KBM-7 (cell line): ENCODE results near the gene SLC4A8.

Experiments
- DNase-seq: peaks from one replicate; pipeline ENCODE4 v3.0.0-alpha.2; 2015
- in situ Hi-C: fragments of 300-500 bp; cut with MboI; formaldehyde crosslinking; loops from 2 replicates; pipeline ENCODE4 v1.14.3; 2020; ENCODE audit warnings: low sequenced_read_pairs, low pct_unique_long_range_greater_than_20kb, mixed read lengths

The SLC4A8 gene

GRCh38 chr12:51424662-51425539 lies at the start of gene SLC4A8:
SLC4A8 (plus strand) TSS chr12:51424831; CDS start chr12:51424988, 157 bp downstream.
- DNase-seq = peak; percentile 70
- in situ Hi-C loops = no loop called here

DNA sequence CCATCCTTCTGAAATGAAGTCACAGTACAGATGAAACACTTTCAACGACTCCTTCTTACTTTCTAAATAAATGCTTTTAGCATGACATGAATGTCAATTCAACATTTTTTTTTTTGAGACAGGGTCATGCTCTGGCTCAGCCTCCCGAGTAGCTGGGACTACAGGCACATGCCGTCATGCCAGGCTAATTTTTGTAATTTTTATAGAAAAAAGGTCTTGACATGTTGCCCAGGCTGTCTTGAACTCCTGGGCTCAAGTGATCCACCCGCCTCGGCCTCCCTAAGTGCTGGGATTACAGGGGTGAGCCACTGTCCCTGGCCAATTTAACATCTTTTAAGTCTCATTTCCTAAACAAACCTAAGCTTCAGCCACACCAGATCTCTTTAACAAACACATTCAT lies 49.8 kb upstream of the SLC4A8 start:
- in situ Hi-C loops = loop anchor here (25.0 kb wide), 1 partner anchor 563 kb away; no protein-coding TSS in a partner anchor
- no peak for DNase-seq

- in situ Hi-C loops = no loop called here
Observed at GRCh38 chr12:51377099-51377984, 47.3 kb upstream of the SLC4A8 start.

DNA sequence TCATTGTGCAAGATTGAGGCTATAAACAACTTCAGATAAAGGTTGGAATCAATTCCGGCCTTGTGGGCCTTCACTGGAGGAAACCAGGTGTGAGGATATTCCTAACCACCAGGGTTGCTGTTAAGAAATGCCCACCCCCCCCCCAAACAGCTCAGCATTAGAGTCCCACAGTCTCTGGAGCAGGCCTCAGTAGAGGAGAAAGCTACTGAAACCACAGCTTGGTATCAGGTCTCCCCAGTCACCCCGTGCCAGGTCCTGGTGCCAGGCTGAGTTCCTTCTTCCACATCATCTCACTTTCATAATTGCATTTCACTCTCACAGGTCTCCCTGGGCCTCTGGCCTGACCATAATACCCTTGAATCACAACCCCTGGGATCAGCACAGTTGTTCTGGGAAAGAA lies 45.9 kb upstream of the SLC4A8 start:
- in situ Hi-C loops = no loop called here
- no peak for DNase-seq

More at GRCh38 chr12:51377099-51377984, 47.3 kb upstream of the SLC4A8 start:
- DNase-seq = no peak

GRCh38 chr12:51379571-51379970 lies 45.1 kb upstream of the SLC4A8 start:
- DNase-seq = no peak
- in situ Hi-C loops = no loop called here

- DNase-seq = no peak
- in situ Hi-C loops = no loop called here
Observed at GRCh38 chr12:51381226-51382079, 43.2 kb upstream of the SLC4A8 start.

- DNase-seq = no peak
- in situ Hi-C loops = no loop called here
Observed at GRCh38 chr12:51382173-51382572, 42.5 kb upstream of the SLC4A8 start.

DNA sequence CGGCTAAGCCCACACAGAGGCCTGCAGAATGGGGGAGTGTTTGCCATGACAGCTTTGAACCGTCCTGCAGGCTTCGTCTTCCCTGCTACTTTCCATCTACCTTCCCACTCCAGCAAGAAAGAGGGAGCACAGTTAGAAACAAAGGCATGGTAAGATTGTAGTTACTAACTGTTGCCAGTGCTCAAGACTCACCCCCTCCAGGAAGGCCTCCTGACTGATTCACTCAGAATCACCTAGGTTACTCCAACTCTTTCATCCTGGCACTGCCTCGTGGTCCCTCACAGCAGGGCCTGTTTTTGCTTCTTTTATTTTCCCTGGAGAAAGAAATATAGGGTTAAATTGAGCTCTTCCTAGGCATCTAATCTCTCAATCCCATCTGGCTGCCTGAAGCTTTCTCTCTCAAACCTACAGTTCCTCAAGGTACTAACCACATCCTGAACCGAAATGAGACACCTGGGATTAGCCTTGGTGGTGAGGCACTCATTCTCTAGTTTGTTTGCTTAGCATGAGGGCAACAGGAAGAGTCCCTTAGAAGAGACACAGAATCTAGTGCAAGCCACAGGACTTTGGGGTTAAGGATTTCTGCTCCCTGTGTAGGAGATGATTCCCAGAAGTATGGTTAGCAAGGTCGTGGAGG lies 41.2 kb upstream of the SLC4A8 start:
- in situ Hi-C loops = no loop called here
- DNase-seq = peak; percentile 64

DNA sequence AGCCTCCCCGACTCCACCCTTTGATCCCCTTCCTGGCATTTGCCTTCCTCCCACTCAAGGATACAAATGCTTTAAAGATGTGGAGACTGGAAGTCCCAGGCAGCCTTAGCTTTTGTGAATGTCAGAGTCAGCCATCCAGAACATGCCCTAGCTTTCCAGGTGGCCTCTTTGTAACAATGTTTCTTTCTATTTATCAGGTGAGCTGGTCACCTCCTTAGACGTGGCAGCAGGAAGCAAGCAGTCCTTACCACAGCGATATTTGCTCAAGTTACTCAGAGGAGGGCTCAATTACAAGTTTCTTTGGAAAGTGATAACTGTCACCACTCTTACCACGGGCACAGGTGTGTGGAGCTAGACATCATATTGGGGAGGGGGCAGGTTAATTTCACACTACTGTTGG lies 38.3 kb upstream of the SLC4A8 start:
- in situ Hi-C loops = no loop called here
- no peak for DNase-seq

DNA sequence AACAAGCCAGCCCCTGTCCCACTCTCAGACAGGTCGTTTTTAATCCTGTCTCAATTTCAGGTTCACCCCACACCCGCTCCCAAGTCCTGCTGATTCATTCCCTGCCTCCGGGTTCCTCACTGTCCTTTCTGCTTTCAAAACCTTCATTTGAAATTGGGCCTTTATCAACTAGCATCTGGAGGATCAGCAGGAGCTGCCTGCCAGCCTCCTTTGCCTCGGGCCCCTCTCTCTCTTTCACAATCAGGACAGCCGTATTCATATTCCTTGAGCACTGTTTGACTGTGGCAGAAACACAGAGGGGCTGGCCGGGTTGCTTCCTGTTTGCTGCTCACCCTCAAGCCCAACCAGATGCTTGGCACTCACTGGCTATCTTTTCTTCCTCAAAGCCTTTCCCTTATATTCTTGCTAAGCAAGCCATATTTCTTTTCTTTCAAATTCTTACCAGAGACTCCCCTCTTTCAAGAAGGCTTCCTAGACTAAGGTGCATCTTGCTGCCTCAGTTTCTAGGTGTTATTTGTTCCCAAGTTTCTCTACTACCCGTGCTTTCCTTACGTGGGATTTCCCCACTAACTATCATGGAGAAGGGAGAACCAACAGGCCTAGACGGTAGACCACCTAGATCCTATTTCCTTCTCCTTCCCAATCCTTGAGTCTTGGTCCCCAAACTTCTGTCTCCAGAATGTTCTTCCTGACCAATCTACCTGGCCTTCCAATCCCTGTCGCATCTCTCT lies 36.4 kb upstream of the SLC4A8 start:
- peak; percentile 88 for DNase-seq
- in situ Hi-C loops = no loop called here

DNA sequence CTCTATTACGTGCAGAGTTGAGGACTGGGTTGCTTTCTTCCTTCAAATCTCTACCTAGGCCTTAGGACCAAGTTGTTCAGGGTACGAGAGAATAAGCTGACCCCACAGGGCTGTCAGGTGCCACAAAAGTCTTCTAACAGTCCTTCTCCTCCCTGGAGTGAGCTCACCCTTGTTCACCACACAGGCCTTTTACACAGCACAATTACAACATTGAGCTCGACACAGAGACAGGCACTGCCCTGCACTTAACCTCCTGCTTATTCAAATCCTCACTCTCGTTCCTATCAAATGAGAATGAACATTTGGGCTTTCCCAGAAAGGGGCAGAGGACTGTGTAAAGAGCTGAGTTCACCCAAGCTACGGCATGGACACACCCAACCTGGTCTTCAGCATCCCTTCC lies 35.8 kb upstream of the SLC4A8 start:
- no peak for DNase-seq
- in situ Hi-C loops = no loop called here

GRCh38 chr12:51389302-51389999 lies 35.2 kb upstream of the SLC4A8 start:
- in situ Hi-C loops = no loop called here
- no peak for DNase-seq

DNA sequence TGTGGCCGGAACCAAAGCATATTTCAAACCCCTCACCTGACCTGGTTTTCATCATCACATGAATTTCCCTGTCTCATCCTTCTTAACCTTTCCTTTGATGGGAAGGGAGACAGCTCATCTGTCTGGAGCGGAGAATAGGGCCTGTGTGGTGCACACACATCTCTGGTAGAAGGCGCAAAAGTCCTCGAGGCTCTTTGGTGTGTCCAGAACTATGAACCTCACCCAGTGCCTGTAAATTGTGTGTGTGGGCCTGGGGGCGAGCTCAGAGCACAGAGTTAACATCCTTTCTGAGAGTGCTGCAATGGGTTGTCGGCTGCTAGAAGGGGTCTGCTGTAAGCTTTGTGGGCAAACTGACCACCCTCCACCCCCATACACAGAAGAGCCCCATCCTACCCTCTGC lies 34.2 kb upstream of the SLC4A8 start:
- in situ Hi-C loops = no loop called here

DNA sequence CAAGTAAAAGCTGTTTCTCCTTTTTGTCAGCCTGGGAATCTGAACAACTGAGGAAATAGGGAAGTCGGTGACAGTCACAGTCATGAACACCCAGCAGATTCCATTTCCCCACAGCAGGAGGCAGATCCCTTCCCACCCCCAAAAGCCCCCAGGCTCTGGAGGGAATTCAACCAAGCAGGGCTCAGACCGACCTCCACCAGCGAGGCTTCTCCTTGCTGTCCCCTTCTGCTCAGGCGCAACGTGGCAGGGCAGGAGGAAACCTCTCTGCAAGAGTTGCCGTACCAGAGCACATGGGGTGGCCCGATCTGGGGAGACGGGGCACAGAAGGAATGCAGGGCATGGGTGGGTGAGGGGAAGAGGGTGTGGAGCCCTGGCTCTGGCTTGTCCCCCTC lies 33.7 kb upstream of the SLC4A8 start:
- DNase-seq = peak; percentile 82
- in situ Hi-C loops = no loop called here

More for the DNA sequence above, 34.2 kb upstream of the SLC4A8 start:
- DNase-seq = no peak

DNA sequence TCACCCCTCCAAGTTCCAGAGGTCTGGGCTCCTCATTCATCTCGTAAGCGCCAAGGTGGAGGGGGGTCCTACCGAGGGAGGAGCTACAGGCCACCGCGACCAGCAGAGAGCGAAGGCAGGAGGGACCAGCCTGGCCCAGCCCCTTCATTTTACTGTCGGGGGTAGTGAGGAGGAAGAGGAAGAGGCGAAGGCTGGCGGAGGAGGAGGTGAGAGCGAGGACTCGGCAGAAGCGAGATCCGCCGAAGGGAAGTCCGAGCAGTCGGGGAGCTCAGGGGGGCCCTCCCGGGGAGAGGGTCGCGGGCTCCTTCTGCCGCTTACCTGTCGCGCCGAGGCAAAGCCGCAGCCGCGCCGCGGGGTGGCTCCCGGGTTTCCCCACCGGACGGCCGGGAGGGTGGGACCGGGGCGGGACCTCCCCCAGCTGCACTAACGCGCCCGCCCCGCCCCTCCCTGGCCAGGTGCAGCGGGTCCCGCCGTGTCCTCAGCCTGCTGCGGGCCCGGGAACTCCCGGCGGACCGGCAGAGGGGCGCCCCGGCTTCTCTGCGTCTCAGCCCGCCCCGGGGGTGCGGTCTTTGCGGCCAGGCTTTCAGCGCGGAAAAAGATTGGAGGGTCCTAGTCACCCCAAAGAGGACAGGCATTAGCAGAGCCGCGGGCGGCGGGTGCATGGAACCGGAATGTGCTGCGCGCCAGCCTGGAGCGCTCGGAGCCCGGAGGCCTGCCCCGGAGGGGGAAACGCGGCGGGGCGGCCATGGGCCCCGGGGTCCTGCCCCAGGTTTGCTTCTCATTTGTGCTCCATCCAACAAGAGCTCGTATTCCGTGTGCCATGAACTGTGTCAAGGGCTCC lies 33.1 kb upstream of the SLC4A8 start, which contains the start of gene GALNT6:
Gene GALNT6 (minus strand): TSS at position 124 of the 841 bp plus-strand sequence. CDS start 11,625 bp downstream, outside the sequence.
- in situ Hi-C loops = no loop called here
- DNase-seq = no peak

- no peak for DNase-seq
- in situ Hi-C loops = no loop called here
Observed at GRCh38 chr12:51392556-51393237, 31.9 kb upstream of the SLC4A8 start.
